Fibroblast of lung (primary cell): ENCODE measurements around the gene PRKCH.

ENCODE experiments used
- EZH2 ChIP-seq: IDR thresholded peaks from 2 replicates; pipeline ENCODE4 v1.5.1; 2012; ENCODE audit warnings: low read length, control low read depth, mild to moderate bottlenecking; ENCODE audit errors: missing control alignments
- TF ChIP-seq, protein P1 (sequence below), 2 donors: IDR thresholded peaks in 1 of 2; conservative IDR thresholded peaks in 1 of 2; 1 replicate in 1 of 2; 2 replicates in 1 of 2; pipeline ENCODE4 v1.5.1; 2011 to 2012; ENCODE audit warnings: low read length in 2 of 2, control low read depth in 1 of 2, inconsistent platforms in 1 of 2, low read depth in 1 of 2, mild to moderate bottlenecking in 1 of 2

DNA sequence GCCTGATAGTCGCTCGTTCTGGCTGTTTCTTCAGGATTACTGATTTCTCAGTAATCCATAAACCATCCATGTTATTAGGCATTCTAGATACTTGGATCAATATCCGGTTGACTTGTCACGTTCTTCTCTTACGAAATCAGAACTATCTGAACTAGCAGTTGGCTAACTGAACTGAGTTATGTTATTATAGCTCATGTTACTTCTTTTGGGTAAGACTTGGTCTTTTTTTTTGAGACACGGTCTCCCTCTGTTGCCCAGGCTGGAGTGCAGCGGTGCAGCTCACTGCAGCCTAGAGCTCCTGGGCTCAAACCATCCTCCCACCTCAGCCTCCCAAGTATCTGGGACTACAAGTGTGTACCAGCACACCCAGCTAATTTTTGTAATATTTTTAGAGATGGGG lies 178.6 kb downstream of the PRKCH start:
- TF ChIP-seq, protein P1, sequence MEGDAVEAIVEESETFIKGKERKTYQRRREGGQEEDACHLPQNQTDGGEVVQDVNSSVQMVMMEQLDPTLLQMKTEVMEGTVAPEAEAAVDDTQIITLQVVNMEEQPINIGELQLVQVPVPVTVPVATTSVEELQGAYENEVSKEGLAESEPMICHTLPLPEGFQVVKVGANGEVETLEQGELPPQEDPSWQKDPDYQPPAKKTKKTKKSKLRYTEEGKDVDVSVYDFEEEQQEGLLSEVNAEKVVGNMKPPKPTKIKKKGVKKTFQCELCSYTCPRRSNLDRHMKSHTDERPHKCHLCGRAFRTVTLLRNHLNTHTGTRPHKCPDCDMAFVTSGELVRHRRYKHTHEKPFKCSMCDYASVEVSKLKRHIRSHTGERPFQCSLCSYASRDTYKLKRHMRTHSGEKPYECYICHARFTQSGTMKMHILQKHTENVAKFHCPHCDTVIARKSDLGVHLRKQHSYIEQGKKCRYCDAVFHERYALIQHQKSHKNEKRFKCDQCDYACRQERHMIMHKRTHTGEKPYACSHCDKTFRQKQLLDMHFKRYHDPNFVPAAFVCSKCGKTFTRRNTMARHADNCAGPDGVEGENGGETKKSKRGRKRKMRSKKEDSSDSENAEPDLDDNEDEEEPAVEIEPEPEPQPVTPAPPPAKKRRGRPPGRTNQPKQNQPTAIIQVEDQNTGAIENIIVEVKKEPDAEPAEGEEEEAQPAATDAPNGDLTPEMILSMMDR (conservative IDR thresholded peaks at IDR 0.05 in 1 of 2, IDR thresholded peaks at IDR 0.05 in 1 of 2; ENCODE audit: low read depth in 1 of 2, low read length in 2 of 2), result no peak
- TF ChIP-seq EZH2, result no peak
